Coronary artery (tissue), 2 donors: Measurements from ENCODE around the gene DOCK9.

Source experiments
- DNase-seq: peaks from one replicate; pipeline ENCODE4 v3.0.0-alpha.2; 2017; ENCODE audit warnings: low spot score
- H3K27ac ChIP-seq, 2 donors: fragments of 200-600 bp; sonication (generic); one replicate each; pipeline ENCODE4 v1.5.1; 2016 to 2019
- H3K4me3 ChIP-seq: fragments of 200-600 bp; sonication (generic); 2 replicates; pipeline ENCODE4 v1.5.1; 2016; ENCODE audit warnings: mild to moderate bottlenecking, moderate library complexity
- TF ChIP-seq, protein P1 (sequence below): fragments of 200-600 bp; sonication (generic); IDR thresholded peaks from one replicate; pipeline ENCODE4 v1.5.1; 2019; ENCODE audit warnings: antibody characterized with exemption

DOCK9 gene

DNA sequence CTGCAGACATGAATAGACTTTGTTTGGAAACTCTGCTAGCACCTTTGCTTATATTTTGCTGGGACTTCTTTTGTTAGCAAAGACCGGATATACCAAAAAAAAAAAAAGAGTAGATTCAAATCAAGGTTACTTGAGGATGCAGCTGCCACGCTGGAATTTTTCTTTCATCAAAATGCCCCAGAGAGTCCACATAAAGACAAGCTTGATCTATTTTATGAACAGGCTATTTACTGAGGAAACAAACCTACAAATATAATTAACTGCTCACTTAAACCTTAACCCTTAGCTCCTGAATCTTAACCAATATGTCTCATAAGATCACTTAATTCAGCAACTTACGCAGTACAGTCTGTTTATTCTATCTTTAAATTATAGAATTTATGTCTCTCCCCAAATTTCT lies 27.1 kb upstream of the DOCK9 start:
- Histone ChIP-seq H3K27ac (no peak overlapping the region), H3K4me3 (no peak overlapping the region)
- no peak for DNase-seq
- TF ChIP-seq, protein P1, sequence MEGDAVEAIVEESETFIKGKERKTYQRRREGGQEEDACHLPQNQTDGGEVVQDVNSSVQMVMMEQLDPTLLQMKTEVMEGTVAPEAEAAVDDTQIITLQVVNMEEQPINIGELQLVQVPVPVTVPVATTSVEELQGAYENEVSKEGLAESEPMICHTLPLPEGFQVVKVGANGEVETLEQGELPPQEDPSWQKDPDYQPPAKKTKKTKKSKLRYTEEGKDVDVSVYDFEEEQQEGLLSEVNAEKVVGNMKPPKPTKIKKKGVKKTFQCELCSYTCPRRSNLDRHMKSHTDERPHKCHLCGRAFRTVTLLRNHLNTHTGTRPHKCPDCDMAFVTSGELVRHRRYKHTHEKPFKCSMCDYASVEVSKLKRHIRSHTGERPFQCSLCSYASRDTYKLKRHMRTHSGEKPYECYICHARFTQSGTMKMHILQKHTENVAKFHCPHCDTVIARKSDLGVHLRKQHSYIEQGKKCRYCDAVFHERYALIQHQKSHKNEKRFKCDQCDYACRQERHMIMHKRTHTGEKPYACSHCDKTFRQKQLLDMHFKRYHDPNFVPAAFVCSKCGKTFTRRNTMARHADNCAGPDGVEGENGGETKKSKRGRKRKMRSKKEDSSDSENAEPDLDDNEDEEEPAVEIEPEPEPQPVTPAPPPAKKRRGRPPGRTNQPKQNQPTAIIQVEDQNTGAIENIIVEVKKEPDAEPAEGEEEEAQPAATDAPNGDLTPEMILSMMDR = no peak

DNA sequence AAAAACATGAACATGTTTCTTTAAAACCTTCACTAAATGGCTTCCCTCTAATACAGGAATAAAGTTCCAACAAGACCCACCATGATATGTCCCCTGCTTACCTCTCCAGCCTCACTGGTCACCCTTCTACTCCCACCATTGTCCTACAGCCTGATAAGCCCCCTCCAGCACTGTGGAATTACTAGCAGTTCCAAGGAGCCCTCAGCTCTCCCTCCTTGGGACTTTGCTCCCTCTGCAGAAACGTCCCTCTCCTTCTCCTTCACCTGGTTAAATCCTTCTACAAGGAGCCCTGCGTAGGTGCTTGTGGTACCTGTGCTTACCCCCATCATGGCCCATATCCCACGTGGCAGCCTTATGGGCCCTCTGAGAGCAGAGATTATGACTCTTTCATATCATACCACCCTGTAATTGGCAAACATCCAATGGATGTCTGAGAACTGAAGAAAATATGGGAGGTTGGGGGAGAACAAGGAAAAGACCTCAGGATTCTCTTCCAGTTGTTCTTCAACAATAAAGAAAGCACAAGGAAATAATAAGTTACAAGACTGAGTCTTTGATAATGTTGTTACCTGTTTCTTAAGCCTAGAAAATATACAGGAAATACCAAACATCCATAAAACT lies 26.1 kb upstream of the DOCK9 start:
- Histone ChIP-seq H3K27ac (no peak overlapping the region), H3K4me3 (no peak overlapping the region)
- DNase-seq = no peak
- TF ChIP-seq, protein P1 = no peak

DNA sequence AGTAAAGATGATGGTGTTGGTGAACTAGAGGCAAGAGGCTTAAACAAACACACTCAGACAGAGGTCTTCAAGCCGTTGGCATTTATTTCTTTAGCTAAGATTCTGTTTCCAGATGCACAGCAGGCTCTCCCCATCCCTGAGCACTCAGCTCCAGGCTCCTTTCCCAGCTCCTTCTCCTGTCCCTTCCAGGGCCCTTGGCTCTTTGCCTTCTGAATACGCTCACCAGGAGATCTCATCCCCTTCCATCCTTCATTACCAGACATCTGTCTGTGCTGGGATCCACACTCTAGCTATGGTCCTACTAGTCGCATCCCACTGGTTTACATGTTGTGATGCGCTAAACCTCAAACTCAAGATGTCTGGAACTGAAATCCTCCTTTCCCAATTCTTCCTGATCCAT lies 25.3 kb upstream of the DOCK9 start:
- TF ChIP-seq, protein P1 = no peak
- DNase-seq = no peak
- Histone ChIP-seq H3K4me3 (no peak overlapping the region), H3K27ac (no peak overlapping the region)

DNA sequence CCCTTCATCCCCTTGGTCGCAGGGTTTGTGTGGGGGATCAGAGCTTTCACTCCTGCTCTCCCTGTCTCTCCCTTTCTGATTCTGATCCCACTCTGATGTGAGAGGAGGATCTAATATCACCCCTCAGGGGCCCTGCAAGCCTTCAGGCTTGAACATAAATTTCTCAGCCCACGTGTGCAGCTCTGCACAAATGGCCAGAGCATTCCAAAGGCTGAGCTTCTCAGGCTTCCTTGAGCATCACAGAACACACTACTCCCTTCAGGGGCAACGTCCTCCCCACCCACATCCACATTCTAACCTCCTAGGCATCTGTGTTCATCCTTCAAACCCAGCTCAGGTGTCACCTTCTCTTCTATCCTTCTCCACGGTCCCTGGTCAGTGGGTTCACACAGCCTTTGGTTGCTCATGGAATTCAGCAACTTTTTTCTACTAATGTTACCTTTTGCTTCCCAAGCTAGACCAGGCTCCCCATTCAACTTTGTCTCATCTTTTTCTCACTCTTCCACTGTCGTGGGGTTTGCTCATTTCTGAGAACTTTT lies 24.4 kb upstream of the DOCK9 start:
- DNase-seq = no peak
- H3K27ac ChIP-seq = no peak overlapping the region
- TF ChIP-seq, protein P1 = no peak
- H3K4me3 ChIP-seq = no peak overlapping the region

DNA sequence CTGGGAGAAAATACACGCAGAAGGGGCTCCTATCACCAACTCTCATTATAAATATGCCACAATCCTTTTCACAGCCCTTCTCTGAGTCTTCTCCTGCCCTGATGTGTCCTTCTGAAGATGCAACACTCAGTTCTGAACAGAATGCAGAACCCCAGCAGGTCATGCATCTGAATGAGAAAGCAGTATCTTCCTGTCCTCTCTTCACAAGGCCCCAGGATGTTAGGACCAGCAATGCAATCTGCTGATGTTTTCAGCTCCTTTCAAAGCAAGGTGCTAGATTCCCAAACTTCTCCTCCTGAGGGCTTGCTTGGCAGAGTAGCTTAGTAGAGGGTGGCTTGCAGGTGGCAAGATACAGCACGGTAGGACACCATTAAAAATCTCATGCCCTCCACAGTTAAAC lies 22.3 kb upstream of the DOCK9 start:
- H3K4me3 ChIP-seq = no peak overlapping the region
- DNase-seq = no peak
- TF ChIP-seq, protein P1 = no peak
- no peak overlapping the region for H3K27ac ChIP-seq

DNA sequence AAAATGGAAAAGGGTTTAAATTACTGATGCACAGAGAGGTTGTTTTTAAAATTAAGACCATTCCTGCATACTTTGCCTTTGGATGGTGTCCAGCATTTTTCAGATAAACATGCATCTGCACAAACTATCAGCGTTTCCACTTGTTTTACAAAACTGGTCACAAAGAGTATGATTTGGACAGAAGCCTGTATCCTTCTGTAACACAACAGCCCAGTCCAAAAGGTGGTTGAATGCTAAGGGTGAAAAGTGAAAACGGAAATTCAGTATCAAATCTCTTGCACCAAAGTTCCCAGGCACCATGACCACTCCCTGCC lies 21.7 kb upstream of the DOCK9 start:
- TF ChIP-seq, protein P1 = no peak
- H3K4me3 ChIP-seq = no peak overlapping the region
- no peak overlapping the region for H3K27ac ChIP-seq
- DNase-seq = no peak

DNA sequence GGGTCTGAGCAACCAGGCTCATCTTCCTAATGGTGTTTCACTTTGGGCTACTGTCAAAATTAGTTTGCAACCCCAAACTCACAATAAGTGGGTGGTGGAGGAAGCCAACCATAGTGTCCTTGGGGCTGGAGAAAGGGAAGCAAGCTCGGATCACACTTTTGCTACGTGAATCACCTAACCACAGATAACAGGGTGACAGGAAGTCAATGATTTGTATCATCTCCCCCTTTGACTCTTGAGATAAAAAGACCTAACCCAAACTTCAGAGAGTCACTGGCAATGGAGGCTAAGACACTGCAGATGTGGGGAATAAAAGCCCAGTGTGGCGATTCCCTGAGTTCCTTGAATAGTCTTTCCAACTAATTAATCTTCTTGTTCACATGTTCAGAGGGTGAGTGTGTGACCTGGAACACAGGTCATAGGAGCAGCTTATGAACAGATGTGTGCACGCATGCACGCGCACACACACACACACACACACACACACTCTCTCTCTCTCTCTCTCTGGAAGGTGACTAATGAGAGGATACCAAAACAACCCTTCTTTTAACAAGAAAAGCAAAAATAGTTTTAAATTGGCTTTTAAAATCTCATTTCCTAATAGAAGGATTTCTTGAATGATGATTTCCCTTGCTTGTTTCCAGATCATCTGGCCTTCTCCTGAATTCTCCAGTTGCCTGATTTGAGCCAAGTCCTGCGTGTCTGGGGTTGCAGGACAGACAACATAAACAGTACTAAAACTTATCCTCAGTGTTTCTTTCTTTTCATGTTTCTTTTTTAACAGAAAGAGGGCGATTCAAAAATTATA lies 21.2 kb upstream of the DOCK9 start:
- no peak overlapping the region for H3K27ac ChIP-seq
- no peak overlapping the region for H3K4me3 ChIP-seq
- DNase-seq = no peak
- TF ChIP-seq, protein P1 = no peak
